GM12873 (cell line): ENCODE measurements around the gene BRDT.

ENCODE experiments used
- TF ChIP-seq, protein P1 (sequence below): IDR thresholded peaks from 2 replicates; pipeline ENCODE4 v1.5.1; 2012; ENCODE audit warnings: low read depth, mild to moderate bottlenecking, moderate library complexity, low read length, control low read depth; ENCODE audit not compliant: insufficient read depth; ENCODE audit errors: missing control alignments

Gene BRDT

DNA sequence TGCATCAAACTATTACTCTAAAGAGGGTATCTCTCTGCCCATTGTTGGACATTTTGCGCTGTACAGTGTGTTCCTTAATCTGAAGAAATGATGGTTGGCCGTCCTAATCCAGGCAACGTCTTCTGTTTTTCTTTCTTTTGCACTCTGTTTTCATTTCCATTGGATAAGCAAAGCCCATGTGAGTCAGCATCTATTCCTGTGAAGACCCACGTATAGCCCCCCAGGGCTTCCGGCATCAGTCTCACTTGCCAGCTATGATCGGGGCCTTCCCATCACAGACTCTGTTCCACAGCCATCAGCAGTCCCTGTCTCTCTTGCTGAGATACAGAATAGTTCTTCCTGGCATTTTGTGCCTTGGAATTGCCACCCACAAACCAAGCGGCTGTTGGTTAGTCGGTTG lies 29.2 kb upstream of the BRDT start:
- TF ChIP-seq, protein P1, sequence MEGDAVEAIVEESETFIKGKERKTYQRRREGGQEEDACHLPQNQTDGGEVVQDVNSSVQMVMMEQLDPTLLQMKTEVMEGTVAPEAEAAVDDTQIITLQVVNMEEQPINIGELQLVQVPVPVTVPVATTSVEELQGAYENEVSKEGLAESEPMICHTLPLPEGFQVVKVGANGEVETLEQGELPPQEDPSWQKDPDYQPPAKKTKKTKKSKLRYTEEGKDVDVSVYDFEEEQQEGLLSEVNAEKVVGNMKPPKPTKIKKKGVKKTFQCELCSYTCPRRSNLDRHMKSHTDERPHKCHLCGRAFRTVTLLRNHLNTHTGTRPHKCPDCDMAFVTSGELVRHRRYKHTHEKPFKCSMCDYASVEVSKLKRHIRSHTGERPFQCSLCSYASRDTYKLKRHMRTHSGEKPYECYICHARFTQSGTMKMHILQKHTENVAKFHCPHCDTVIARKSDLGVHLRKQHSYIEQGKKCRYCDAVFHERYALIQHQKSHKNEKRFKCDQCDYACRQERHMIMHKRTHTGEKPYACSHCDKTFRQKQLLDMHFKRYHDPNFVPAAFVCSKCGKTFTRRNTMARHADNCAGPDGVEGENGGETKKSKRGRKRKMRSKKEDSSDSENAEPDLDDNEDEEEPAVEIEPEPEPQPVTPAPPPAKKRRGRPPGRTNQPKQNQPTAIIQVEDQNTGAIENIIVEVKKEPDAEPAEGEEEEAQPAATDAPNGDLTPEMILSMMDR = no peak

DNA sequence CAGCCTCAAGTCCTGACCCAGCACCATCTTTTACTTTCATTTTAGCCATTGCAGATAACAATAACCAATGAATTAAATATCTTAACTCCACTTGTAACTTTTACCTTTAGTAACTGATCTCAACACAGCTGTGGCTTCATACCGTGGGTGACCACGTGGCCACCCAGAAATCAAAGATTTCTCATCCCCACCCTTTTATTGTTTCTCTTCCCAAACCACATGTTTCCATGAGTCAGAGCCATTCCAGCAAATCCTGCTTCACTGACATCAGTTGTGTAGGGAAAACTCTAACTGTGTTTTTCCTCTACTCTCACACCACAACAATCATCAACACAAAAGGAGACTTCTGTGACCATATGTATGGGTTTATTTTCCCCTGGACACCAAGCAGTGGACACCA lies 25.1 kb upstream of the BRDT start:
- TF ChIP-seq, protein P1 = no peak

DNA sequence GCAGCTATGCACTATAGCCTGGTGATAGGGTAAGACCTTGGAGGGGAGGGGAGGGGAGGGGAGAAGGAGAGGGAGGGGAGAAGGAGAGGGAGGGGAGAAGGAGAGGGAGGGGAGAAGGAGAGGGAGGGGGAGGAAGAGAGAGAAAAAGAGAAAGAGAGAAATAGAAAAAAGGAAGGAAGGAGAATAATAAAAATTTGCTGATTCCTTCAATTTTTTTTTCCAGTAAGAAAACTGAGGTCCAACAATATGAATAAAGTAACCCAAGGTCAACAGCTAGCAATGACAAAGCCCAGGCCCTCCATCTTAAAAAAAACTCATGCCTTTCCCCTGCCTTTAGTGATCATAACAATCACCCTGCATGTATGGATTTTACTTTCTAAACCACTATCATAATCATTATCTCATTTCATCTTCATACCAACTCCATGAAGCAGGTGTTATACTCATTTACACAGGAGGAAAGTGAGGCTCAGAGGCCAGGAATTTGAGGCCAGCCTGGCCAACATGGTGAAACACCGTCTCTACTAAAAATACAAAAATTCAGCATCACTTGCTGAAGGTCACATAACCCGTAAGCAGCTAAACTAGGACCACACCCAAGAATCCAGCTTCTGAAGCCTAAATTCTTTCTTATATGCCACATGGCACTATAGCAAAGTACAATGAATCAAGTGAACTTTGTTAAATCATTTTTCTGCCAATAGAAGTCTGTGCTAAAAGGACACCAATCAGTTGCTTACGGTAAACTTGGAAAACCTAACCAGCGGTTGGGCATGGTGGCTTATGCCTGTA lies 23.4 kb upstream of the BRDT start:
- TF ChIP-seq, protein P1 = no peak

DNA sequence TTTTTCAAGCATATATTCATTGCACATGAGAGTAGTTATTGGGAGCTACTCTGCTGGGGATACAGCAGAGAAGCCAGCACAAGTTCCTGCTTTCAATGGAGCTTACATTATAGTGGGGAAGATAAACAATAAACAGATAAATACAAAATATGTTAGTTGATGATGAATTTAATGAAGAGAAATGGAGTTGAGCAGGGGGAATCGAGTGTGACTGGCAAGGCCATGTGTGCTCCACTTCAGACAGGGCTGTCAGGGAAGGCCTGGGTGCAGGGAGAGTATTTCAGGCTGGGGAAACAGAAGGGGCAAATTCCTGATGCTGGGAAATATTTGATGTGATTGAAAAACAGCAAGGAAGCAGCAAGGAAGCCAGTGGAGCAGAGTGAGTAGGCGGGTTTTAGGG lies 21.2 kb upstream of the BRDT start:
- TF ChIP-seq, protein P1 = no peak

DNA sequence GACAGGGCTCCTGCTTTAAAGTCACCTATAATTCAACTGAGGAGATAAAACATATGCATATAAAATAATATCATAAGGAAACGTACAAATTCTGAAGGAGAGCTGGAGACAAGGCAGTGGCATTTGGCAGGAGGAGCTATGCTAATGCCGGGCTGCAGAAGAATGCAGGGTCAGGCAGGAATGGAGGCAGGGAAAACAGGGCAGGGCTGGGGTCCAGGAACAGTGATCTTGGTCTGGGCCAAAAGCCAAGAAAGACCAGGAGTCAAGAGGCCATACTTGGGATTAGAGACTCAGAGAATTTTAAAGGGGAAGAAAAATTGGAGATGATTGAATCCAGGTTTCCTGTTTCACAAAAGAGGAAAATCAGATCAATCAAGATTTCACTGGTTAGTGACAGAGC lies 20.0 kb upstream of the BRDT start:
- TF ChIP-seq, protein P1 = no peak

DNA sequence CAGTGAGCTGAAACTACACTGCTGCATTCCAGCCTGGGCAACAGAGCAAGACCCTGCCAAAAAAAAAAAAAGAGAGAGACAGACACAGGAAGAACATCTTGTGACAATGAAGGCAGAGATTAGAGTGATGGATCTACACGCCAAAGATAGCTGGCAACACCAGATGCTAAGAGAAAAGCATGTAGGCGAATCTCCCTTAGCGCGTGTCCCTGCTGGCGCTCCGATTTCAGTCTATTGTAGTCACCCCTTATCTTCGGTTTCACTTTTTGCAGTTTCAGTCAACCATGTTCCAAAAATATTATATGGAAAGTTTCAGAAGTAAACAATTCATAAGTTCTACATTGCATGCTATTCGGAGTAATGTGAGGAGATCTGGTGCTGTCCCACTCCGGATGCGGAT lies 11.6 kb upstream of the BRDT start:
- TF ChIP-seq, protein P1 = no peak

DNA sequence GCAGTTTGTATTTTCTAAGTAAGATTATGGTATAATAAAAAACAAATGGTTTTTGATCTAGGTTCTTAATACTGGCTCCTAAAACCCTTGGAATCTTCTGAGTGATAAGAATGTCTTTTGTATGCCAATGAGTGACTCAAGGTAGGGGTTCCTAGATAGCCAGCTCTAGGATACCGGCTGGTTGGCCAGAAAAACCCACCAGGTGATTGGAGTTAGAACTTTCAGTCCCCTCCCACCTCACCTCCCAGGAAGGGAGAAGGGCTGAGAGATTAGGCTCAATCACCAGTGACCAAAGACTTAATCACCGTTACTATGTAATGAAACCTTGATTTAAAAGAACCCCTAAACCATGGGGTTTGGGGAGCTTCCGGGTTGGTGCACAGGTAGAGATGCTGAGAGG lies 8.7 kb upstream of the BRDT start:
- TF ChIP-seq, protein P1 = no peak
